GM06990 (cell line): ENCODE results near the gene JAG2.

Experiments used
- DNase-seq: peaks from one replicate; pipeline ENCODE4 v3.0.0-alpha.2; 2011; ENCODE audit not compliant: insufficient read length; ENCODE audit errors: extremely low read depth
- H3K27me3 ChIP-seq: replicated peaks from 2 replicates; pipeline ENCODE4 v1.6.0; 2011; ENCODE audit warnings: low read length; ENCODE audit not compliant: control insufficient read depth, insufficient read depth
- H3K36me3 ChIP-seq: 2 replicates; pipeline ENCODE4 v1.5.1; 2011; ENCODE audit warnings: low read length; ENCODE audit not compliant: control insufficient read depth, insufficient read depth
- H3K4me3 ChIP-seq: replicated peaks from 2 replicates; pipeline ENCODE4 v1.5.1; 2011; ENCODE audit warnings: low read depth, mild to moderate bottlenecking, control low read depth, low read length
- TF ChIP-seq, protein P1 (sequence below): IDR thresholded peaks from 2 replicates; pipeline ENCODE4 v1.5.1; 2011; ENCODE audit warnings: low read length, control low read depth, mild to moderate bottlenecking, inconsistent platforms; ENCODE audit not compliant: insufficient read depth, poor library complexity, severe bottlenecking

JAG2 gene

DNA sequence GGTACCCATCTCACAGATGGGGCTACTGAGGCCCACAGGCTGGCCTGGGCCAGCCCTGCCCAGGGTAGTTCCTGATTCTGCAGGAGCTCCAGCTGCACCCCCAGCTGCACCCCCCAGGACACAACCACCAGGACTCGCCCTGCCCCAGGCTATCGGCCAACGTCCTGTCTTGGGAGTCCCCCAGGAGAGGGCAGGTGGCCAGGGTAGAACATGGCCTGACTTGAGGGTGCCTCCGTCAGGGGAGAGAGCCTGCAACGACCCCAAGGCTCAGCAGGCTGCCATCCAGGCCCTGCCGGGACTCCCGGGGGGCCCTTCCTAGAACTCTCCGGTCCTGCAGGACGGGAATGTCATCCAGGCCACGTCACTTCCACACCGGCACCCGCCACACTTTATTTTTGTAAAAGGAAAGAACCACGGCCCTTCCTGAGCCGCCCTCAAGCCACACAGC, 15.8 kb downstream of the JAG2 start:
- H3K27me3 ChIP-seq: no peaks in the 10 kb centered on the region; the same call in 1 of the 2 replicates
- DNase-seq: no peak
- H3K4me3 ChIP-seq: no peak overlapping the region
- H3K36me3 ChIP-seq: no peaks in the 10 kb centered on the region
- TF ChIP-seq, protein P1, sequence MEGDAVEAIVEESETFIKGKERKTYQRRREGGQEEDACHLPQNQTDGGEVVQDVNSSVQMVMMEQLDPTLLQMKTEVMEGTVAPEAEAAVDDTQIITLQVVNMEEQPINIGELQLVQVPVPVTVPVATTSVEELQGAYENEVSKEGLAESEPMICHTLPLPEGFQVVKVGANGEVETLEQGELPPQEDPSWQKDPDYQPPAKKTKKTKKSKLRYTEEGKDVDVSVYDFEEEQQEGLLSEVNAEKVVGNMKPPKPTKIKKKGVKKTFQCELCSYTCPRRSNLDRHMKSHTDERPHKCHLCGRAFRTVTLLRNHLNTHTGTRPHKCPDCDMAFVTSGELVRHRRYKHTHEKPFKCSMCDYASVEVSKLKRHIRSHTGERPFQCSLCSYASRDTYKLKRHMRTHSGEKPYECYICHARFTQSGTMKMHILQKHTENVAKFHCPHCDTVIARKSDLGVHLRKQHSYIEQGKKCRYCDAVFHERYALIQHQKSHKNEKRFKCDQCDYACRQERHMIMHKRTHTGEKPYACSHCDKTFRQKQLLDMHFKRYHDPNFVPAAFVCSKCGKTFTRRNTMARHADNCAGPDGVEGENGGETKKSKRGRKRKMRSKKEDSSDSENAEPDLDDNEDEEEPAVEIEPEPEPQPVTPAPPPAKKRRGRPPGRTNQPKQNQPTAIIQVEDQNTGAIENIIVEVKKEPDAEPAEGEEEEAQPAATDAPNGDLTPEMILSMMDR: no peak

DNA sequence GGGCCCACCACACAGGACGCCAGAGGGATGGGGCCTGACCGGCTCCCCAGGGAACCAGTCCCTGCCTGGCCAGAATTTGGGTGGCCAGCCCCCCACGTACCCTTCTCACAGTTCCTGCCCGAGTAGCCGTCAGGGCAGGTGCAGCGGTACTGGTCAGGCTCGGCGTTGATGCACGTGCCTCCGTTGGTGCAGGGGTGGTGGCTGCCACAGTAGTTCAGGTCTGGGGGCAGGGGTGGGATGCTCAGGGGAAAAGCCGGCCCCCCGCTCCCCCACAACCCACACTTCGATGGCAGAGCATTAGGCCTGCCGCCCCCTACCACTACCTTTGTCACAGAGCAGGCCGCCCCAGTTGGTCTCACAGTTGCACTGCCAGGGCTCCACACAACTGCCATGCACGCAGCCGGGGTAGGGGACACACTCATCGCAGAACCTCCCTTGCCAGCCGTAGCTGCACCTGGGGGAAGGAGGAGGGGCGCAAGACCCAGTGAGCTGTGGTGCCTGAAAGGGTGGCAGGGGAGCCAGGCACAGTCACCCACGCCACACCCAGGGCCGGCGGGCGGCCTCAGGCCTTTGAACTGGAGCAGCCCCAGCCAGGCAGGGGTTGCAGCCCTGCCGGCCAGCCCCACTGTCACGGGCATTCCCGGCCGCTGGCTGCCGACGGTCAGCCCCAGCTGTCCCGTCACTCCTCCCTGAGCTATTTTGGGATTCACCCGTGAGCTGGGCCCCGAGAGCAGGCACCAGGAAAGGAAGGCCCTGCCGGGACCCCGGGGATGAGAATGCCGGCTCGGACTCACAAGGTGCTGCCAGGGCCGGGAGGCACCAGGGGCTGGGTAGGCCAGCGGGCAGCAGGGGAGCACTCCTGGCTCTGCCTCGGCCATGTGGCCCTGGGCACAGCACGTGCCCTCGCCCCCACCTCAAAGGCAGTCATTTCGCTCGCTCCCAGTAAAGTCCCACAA, 16.5 kb downstream of the JAG2 start:
- Histone ChIP-seq H3K4me3 (no peak overlapping the region), H3K36me3 (no peaks in the 10 kb centered on the region), H3K27me3 (no peaks in the 10 kb centered on the region; the same call in 1 of the 2 replicates)
- DNase-seq: no peak
- TF ChIP-seq, protein P1: no peak

DNA sequence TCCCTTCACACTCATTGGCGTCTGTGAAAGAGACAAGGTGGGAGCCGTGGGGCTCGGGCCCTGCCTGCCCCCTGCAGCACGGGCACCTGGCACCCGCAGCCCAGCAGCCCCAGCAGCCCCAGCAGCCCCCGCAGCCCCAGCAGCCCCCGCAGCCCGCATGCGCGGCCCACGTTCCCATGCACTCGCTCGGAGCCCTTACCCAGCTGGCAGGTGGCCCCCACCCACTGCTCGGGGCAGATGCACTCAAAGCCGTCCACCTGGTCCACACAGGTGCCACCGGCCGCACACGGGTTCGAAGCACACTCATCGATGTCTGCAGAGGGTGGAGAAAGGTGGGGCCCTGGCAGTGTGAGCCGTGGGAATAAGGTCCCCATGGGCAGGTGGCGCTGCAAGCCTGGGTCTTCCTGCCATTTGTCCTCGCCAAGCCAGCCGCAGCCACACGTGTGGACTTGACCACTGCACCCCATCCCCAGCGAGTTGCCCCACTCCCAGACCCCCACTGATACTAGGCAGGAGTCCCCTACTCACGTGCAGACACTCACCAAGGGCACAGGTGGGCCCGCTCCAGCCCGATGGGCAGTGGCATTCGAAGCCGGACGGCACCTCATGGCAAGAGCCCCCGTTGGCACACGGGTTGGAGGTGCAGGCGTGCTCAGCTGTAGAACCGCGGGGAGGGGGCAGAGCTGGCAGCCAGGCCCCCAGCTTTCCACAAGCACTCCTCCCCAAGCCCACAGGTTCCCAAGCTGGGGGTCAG, 17.3 kb downstream of the JAG2 start:
- Histone ChIP-seq H3K36me3 (no peaks in the 10 kb centered on the region), H3K4me3 (no peak overlapping the region), H3K27me3 (no peaks in the 10 kb centered on the region; the same call in 1 of the 2 replicates)
- TF ChIP-seq, protein P1: no peak
- no peak for DNase-seq

DNA sequence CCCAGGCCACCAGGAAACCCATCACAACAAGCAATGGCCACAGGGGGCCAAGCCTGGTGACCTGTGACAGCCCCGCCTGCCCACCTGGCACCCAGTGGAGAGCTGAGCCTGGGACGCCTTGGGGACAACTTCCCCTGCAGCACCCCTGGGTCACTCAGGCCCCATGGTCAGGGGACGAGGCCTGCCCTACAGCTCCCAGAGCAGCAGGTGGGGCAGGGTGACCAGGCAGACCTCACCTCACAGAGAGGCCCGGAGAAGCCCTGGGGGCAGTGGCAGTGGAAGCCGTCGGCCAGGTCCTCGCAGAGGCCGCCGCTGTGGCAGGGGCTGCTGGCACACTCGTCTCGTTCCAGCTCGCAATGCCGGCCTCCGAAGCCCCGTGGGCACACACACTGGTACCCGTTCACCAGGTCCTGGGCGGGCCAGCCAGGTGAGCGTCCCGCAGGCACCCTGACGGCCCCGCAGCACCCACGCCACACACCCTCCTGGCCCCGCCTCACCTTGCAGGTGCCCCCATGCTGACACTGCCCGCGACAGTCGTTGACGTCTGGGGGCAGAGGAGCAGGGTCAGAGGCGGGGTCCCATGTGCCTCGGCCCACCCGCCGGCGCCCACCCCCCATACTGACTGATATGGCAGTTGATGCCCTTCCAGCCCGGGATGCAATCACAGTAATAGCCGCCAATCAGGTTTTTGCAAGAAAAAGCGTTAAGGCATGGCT, 18.1 kb downstream of the JAG2 start:
- H3K27me3 ChIP-seq: no peaks in the 10 kb centered on the region; the same call in 1 of the 2 replicates
- TF ChIP-seq, protein P1: no peak
- no peaks in the 10 kb centered on the region for H3K36me3 ChIP-seq
- no peak overlapping the region for H3K4me3 ChIP-seq
- DNase-seq: no peak

DNA sequence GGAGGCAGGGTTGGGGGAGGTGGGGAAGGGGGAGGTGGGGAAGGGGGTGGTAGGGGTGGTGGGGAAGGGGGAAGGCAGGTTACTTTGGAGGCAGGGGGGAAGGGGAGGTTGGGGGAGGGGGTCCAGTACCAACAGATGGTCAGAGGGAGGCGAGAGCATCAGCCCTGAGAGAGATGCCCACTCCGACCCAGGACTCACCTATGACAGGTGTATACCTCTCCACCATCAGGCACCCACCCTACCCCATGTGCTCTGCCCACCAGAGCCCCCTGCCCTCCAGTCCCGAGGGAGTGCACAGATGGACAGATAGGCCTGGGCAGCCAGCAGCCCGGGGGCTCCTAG, 18.6 kb downstream of the JAG2 start:
- H3K36me3 ChIP-seq: no peaks in the 10 kb centered on the region
- H3K4me3 ChIP-seq: no peak overlapping the region
- TF ChIP-seq, protein P1: no peak
- no peaks in the 10 kb centered on the region for H3K27me3 ChIP-seq
- DNase-seq: no peak
